Measurements from ENCODE around the gene OLFM4.

DNA sequence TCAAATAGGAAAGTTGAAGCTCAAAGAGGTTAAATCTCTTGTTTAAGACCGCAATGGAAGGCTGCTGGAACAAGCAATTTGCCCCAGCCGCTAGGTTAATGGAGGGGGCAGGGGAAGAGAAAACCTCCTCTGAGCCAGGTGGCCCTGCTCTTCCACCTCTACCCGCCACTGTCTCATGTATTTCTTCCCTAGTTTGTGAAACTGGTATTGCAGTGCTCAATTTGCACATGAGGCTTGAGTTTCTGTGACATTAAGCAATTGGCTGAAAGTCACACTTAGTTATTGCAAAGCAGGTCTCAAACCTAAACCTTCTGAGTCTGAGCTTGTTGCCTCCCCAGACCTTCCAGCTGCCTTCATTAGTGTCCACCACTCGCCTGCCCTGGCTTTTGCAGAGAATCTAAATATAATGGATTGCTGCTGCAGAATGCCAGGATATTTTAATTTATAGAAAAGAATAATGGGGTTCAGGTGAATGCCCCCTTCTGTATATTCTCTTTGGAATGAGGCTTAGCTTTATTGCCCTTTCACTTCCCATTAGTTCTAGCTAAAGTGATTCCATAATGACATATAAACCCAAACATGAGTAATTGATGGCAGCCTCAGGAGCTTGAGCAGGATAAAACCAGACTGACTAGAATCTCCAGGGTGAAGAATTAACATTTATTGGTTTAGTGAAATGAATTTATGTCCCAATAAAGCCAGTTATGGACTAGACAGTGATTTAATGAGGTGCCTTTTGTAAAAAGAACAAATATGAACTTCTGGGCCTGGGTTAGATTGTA lies 27.0 kb upstream of the OLFM4 start:
- TF ChIP-seq, protein P1, sequence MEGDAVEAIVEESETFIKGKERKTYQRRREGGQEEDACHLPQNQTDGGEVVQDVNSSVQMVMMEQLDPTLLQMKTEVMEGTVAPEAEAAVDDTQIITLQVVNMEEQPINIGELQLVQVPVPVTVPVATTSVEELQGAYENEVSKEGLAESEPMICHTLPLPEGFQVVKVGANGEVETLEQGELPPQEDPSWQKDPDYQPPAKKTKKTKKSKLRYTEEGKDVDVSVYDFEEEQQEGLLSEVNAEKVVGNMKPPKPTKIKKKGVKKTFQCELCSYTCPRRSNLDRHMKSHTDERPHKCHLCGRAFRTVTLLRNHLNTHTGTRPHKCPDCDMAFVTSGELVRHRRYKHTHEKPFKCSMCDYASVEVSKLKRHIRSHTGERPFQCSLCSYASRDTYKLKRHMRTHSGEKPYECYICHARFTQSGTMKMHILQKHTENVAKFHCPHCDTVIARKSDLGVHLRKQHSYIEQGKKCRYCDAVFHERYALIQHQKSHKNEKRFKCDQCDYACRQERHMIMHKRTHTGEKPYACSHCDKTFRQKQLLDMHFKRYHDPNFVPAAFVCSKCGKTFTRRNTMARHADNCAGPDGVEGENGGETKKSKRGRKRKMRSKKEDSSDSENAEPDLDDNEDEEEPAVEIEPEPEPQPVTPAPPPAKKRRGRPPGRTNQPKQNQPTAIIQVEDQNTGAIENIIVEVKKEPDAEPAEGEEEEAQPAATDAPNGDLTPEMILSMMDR (IDR thresholded peaks at IDR 0.05): peak in 1 of 6 experiments; percentile 4
- no peak for TF ChIP-seq POLR2A (IDR thresholded peaks at IDR 0.05)

Data from esophagus squamous epithelium (tissue), 4 donors.